HS-5 (cell line): ENCODE measurements around the gene NRM.
"Not testable (repeated sequence)": the region's sequence is repeated elsewhere in the genome, so short reads cannot be mapped to it uniquely, and the experiment has no call there.

ENCODE experiments used
- DNase-seq: peaks from one replicate; pipeline ENCODE4 v3.0.0-alpha.2; 2012; ENCODE audit warnings: low read depth

Gene NRM

GRCh38 chr6:30720738-30721197, 30.0 kb upstream of the NRM start:
- no peak for DNase-seq

GRCh38 chr6:30719791-30720737, 29.3 kb upstream of the NRM start, which contains the start of gene TUBB:
Gene TUBB (plus strand): TSS chr6:30720352. CDS start chr6:30720507, 155 bp downstream.
- peak; percentile 91 for DNase-seq

GRCh38 chr6:30719356-30719755, 28.6 kb upstream of the NRM start:
- DNase-seq = no peak

- not testable (repeated sequence) for DNase-seq
These were observed 27.3 kb upstream of the NRM start for GRCh38 chr6:30717845-30718720.

- peak; percentile 98 for DNase-seq
These were observed 26.5 kb upstream of the NRM start, which contains the start of gene MDC1 for GRCh38 chr6:30717129-30717844. Gene MDC1 (minus strand): TSS chr6:30717281. CDS start chr6:30715175, 2,106 bp downstream.

- no peak for DNase-seq
These were observed 26.0 kb upstream of the NRM start for GRCh38 chr6:30716879-30717128.

- DNase-seq = no peak
These were observed 23.5 kb upstream of the NRM start for GRCh38 chr6:30714263-30714662.

GRCh38 chr6:30712441-30712945, 21.7 kb upstream of the NRM start:
- DNase-seq = no peak

GRCh38 chr6:30711758-30712380, 21.1 kb upstream of the NRM start:
- no peak for DNase-seq

- DNase-seq = no peak
These were observed 18.5 kb upstream of the NRM start for GRCh38 chr6:30709101-30709868.

- no peak for DNase-seq
These were observed 16.6 kb upstream of the NRM start for GRCh38 chr6:30707281-30707850.

- DNase-seq = no peak
These were observed 14.8 kb upstream of the NRM start for GRCh38 chr6:30705620-30706019.

- no peak for DNase-seq
These were observed 13.0 kb upstream of the NRM start for GRCh38 chr6:30703821-30704220.

- no peak for DNase-seq
These were observed 12.2 kb upstream of the NRM start for GRCh38 chr6:30703011-30703410.

- DNase-seq = no peak
These were observed 9.6 kb upstream of the NRM start for GRCh38 chr6:30700340-30700739.

- DNase-seq = no peak
These were observed 5.6 kb upstream of the NRM start for GRCh38 chr6:30696432-30696831.

- DNase-seq = no peak
These were observed 544 bp upstream of the NRM start for GRCh38 chr6:30691208-30691847.

GRCh38 chr6:30689985-30690384, 799 bp downstream of the NRM start:
- no peak for DNase-seq

GRCh38 chr6:30689022-30689865, 1.5 kb downstream of the NRM start:
- DNase-seq = no peak
